GM15510 (cell line): ENCODE results near the gene PDAP1.

Experiments
- POLR2A ChIP-seq: IDR thresholded peaks from 3 replicates; pipeline ENCODE4 v1.6.1; 2011; ENCODE audit warnings: borderline replicate concordance; ENCODE audit not compliant: insufficient read length; ENCODE audit errors: extremely low read depth

PDAP1 gene

DNA sequence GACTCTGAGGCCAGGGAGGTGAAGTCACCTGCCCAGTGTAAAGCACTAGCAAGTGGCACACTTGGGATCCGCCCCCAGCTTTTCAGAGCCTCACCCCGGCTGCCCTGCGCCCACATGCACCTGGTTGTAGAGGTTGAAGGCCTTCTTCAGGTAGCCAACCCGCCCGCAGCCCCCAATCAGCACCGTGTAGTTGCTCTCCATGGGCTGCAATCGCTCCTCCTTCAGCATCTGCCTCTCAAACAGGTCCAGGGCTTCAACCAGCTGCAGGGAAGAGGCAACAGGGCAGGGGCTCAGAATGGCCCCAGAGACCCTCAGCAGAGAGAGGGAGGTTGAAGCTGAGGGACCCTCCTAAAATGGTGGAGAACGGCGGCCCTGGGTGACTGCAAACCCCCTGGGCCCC lies 24.8 kb upstream of the PDAP1 start:
- no peak for TF ChIP-seq POLR2A

GRCh38 chr7:99429756-99430155 lies 21.4 kb upstream of the PDAP1 start:
- TF ChIP-seq POLR2A: no peak

DNA sequence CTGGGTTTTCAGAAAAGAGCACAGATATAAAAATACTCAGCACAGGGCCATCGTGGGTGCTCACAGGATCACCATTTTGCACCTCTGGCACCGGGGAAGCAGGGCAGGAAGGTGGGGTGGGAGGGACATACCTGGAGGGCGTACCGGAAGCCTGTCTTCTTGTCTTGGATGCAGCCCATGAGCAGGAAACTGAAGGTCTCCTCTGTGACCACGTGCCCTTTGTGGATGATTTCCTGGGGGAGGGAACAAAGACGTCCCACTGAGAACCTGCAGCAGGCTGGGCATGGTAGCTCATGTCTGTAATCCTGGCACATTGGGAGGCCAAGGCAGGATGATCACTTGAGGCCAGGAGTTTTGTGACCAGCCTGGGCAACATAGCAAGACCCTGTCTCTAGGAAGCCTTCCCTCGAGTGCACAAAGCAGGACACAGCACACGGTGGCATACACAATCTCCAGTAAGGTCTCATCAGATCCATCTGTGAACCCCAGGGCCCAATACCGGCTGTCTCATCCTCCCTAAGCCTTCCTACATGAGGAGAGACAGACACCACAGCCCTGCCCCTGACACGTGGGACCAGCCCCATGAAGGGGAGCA lies 20.7 kb upstream of the PDAP1 start:
- TF ChIP-seq POLR2A: no peak

GRCh38 chr7:99424932-99425730 lies 16.7 kb upstream of the PDAP1 start:
- no peak for TF ChIP-seq POLR2A

GRCh38 chr7:99422625-99423024 lies 14.2 kb upstream of the PDAP1 start:
- TF ChIP-seq POLR2A: no peak

DNA sequence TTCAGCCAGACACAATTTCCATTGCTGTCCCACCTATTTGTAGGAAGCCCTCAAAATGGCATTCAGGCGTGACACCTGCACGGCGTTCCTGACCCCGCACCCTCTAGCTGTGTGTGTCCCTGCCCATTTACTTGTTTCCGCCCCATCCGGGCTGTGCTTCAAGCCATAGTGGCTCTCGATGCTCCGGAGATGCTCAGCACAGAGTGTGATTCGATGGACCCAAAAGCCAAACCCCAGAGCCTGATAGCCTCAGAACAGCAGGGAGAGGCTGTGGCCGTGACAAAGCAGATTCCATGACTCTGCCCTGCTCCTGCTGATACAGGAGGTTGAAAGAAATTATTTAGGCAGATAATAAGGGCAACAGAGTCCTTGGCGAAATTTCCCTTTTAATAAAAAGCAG lies 13.8 kb upstream of the PDAP1 start:
- no peak for TF ChIP-seq POLR2A

GRCh38 chr7:99420986-99421385 lies 12.6 kb upstream of the PDAP1 start:
- TF ChIP-seq POLR2A: no peak

DNA sequence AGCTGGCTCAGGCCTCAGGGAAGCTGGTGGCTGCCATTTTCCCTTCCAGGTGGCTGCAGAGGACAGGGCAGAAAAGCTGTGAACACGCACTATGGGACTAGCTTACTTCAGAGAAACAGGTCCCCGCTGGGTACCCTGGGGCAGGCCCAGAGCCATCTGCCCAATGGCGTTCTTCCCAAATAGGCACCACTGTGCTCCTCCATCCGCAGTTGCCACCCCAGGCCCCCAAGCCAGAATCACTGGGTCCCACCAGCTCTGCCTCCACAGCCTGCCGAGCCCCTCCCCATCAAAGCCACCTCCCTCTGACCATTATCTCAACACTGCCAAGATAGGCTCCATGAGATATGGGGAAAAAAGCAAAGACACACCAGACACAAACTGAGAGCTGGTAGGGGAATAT lies 11.8 kb upstream of the PDAP1 start:
- TF ChIP-seq POLR2A: no peak

- no peak for TF ChIP-seq POLR2A
These were observed 11.1 kb upstream of the PDAP1 start for GRCh38 chr7:99419323-99420021.

- TF ChIP-seq POLR2A: no peak
These were observed 9.9 kb upstream of the PDAP1 start for GRCh38 chr7:99418260-99418659.

DNA sequence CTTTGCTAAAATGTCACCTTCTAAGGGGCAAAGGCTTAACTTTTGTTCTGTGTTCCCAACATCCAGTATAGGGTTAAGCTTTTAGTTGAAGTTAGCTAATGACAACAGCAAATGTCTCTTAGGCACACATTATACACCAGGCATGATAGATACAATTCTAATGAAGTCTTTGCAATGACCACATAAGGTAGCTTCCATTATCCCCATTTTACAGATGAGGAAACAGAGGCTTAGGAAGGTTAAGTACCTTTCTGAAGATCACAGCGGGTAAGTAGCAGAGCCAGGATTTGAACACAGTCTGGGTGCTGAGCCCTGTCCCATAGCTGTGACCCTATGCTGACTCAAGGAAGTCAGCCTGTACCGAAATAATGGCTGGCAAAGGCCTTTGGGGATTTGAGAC lies 2.2 kb upstream of the PDAP1 start:
- TF ChIP-seq POLR2A: no peak

DNA sequence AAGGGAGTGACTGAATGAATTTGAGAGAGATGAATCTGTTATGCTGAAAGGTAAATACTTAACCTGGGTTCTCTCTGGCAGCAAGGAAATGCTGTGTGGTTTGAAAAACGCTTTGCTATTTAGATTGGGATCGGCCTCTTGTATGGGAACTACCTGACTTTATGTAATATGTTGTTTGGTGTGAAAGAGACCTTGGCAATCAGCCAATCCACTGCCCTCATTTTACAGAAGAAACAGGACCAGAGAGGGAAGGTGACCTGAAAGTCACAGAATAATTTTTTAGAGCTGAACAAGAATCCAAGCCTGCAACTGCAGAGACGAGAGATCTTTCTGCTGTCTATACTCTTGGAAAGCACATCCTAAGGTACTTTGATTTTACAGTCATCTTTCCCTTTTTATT lies 1.4 kb upstream of the PDAP1 start:
- no peak for TF ChIP-seq POLR2A

DNA sequence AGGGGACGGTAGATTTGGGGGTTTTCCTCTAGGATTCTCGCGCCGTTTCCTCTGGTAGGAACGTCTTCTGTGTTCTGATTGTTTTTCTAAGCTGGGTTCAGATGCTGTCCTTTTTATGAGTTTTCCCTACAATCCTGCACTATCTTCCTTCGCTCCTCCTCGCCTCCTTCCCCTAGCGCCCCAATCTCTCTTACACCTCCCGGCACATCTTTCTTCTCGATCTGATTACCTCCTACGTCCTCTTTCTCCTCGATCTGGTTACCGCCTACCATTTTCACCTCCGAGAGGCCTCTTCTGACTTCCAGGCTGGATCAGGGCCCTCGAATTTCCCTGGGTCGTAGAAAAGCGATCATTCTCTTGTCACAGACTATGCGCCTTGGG lies 785 bp upstream of the PDAP1 start:
- TF ChIP-seq POLR2A: no peak

GRCh38 chr7:99407872-99408378 lies 472 bp downstream of the PDAP1 start:
- TF ChIP-seq POLR2A: no peak

DNA sequence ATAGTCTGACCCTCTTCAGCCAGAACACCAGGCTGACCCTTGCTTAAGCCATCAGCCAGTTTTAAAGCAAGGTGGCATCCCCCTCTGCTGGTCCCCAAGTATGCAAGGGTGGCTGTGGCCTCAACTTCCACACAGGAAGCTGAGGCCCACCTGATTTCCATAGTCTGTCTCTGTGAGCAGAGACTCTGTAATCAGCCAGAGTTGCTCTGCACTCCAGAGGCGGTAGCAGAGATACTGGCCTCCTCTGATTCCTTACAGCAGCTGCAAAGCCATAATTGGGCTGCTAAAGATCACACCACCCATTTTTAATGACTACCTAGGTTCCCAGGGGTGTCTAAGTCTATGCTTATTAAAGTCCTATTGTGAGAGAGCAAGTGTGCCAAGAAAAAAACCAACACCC lies 1.8 kb downstream of the PDAP1 start:
- no peak for TF ChIP-seq POLR2A

DNA sequence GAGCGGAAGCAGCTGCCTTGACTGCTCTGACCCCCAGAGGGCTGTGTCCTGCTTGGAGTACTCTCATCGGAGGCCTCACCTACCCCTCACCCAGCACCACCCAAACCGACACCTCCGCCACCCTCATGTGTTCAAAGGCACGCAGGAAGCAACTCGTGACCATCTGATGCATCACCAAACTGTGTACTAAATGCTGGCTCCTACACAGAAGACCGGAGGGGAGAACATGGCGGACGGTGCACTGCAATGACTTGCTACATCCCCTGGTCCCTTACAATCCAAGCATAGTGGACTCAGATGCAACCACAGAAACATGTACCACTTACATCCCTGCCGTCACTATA lies 3.4 kb downstream of the PDAP1 start:
- no peak for TF ChIP-seq POLR2A
